ENCODE measurements around the gene DNAAF5.

The DNAAF5 gene

DNA sequence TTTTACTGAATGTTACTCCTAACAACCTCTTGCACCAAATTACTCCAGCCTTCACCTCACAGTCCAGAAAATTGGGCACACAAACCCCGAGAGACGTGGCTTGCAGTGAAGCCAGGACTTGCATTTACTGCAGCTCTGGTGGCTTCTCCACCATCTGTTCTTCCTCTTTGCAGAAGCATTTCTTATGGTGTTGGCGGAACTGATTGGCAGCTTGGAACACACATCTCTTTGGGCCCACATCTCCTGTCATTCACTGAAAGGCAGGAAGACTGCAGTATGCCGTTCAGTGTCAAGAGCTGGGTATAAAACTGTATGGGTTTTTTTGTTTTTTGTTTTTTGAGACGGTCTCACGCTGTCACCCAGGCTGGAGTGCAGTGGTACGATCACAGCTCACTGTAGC is 38.9 kb downstream of the DNAAF5 start:
- no peaks in the 10 kb centered on the region for H3K27me3 ChIP-seq (ENCODE audit: insufficient read depth, low read length, poor library complexity)
- peaks cover 7% of the 10 kb centered on the region for H3K36me3 ChIP-seq (ENCODE audit: control insufficient read depth, insufficient read depth, low read length)
- no peak overlapping the region for H2AK5ac ChIP-seq (ENCODE audit: low read length)
- H4K8ac ChIP-seq (ENCODE audit: low read depth, low read length): no peak overlapping the region
- H2BK120ac ChIP-seq (ENCODE audit: low read depth, low read length): no peak overlapping the region
- WGBS (ENCODE audit: extremely low coverage, insufficient coverage, low lambda C conversion rate): no CpG with 5 or more reads among the region's 7 CpGs
- H3K4me3 ChIP-seq (ENCODE audit: low read length): no peak overlapping the region
- DNase-seq: no peak
- no peak overlapping the region for H2BK15ac ChIP-seq (replicated peaks; ENCODE audit: low read depth)
- no peak overlapping the region for H3K27ac ChIP-seq (ENCODE audit: low read depth, low read length)
- no peak overlapping the region for H4K5ac ChIP-seq (ENCODE audit: low read length)
- H2BK5ac ChIP-seq (ENCODE audit: low read length): no peak overlapping the region
- H3K23ac ChIP-seq (ENCODE audit: low read length): no peak overlapping the region
- H3K79me1 ChIP-seq (ENCODE audit: low read length): no peaks in the 10 kb centered on the region
- H3K18ac ChIP-seq (ENCODE audit: low read length): no peak overlapping the region
- no peak overlapping the region for H3K4me2 ChIP-seq (ENCODE audit: low read length)
- no peak overlapping the region for H3K56ac ChIP-seq (ENCODE audit: low read length)
- H3K9ac ChIP-seq (ENCODE audit: low read length): no peak overlapping the region
- no peak overlapping the region for H3K4ac ChIP-seq (ENCODE audit: low read depth, low read length)
- H3K4me1 ChIP-seq (ENCODE audit: control insufficient read depth, low read depth, low read length): no peaks in the 10 kb centered on the region
- no peaks in the 10 kb centered on the region for H3K79me2 ChIP-seq (ENCODE audit: control insufficient read depth, insufficient read depth, low read length)

DNA sequence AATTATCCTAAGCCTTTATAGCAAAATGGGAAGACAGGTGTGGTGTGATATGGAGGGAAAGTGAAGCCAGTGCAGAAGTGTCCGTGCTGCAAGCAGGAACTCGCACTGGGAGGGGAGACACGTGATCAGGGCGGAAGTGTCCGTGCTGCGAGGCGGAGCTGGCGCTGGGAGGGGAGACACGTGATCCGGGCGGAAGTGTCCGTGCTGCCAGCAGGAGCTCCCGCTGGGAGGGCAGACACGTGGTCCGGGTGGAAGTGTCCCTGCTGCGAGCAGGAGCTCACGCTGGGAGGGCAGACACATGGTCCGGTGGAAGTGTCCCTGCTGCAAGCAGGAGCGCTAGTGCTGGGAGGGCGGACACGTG is 41.1 kb downstream of the DNAAF5 start:
- Histone ChIP-seq H3K27ac (ENCODE audit: low read depth, low read length) (no peak overlapping the region), H3K9ac (ENCODE audit: low read length) (no peak overlapping the region), H2BK120ac (ENCODE audit: low read depth, low read length) (no peak overlapping the region), H3K4me3 (ENCODE audit: low read length) (no peak overlapping the region), H4K5ac (ENCODE audit: low read length) (no peak overlapping the region), H3K56ac (ENCODE audit: low read length) (no peak overlapping the region), H3K27me3 (ENCODE audit: insufficient read depth, low read length, poor library complexity) (no peaks in the 10 kb centered on the region), H2BK15ac (replicated peaks; ENCODE audit: low read depth) (no peak overlapping the region), H2AK5ac (ENCODE audit: low read length) (no peak overlapping the region), H3K23ac (ENCODE audit: low read length) (no peak overlapping the region), H3K4me2 (ENCODE audit: low read length) (no peak overlapping the region), H3K18ac (ENCODE audit: low read length) (no peak overlapping the region), H2BK5ac (ENCODE audit: low read length) (no peak overlapping the region), H3K36me3 (ENCODE audit: control insufficient read depth, insufficient read depth, low read length) (peaks cover 6% of the 10 kb centered on the region), H3K4me1 (ENCODE audit: control insufficient read depth, low read depth, low read length) (no peaks in the 10 kb centered on the region), H4K8ac (ENCODE audit: low read depth, low read length) (no peak overlapping the region), H3K79me2 (ENCODE audit: control insufficient read depth, insufficient read depth, low read length) (no peaks in the 10 kb centered on the region), H3K79me1 (ENCODE audit: low read length) (no peaks in the 10 kb centered on the region), H3K4ac (ENCODE audit: low read depth, low read length) (no peak overlapping the region)
- DNase-seq: no peak
- no CpG with 5 or more reads among the region's 21 CpGs for WGBS (ENCODE audit: extremely low coverage, insufficient coverage, low lambda C conversion rate)

DNA sequence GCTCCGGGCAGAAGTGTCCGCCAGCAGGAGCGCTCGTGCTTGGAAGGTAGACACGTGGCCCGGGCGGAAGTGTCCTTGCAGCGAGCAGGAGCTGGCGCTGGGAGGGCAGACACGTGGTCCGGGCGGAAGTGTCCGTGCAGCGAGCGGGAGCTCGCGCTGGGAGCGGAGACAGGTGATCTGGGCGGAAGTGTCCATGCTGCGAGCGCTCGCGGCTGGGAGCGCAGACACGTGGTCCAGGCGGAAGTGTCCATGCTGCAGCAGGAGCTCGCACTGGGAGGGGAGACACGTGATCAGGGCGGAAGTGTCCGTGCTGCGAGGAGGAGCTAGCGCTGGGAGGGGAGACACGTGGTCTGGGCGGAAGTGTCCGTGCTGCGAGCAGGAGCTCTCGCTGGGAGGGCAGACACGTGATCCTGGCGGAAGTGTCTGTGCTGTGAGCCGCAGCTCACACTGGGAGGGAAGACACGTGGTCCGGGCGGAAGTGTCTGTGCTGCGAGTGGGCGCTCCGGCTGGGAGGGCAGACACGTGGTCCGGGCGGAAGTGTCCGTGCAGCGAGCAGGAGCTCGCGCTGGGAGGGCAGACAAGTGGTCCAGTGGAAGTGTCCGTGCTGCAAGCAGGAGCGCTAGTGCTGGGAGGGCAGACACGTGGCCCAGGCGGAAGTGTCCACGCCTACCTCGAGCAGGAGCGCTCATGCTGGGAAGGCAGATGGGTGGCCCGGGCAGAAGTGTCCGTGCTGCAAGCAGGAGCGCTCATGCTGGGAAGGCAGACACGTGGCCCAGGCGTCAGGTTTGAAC is 41.6 kb downstream of the DNAAF5 start:
- H3K36me3 ChIP-seq (ENCODE audit: control insufficient read depth, insufficient read depth, low read length): peaks cover 6% of the 10 kb centered on the region
- H3K4me1 ChIP-seq (ENCODE audit: control insufficient read depth, low read depth, low read length): no peaks in the 10 kb centered on the region
- no peak for DNase-seq

DNA sequence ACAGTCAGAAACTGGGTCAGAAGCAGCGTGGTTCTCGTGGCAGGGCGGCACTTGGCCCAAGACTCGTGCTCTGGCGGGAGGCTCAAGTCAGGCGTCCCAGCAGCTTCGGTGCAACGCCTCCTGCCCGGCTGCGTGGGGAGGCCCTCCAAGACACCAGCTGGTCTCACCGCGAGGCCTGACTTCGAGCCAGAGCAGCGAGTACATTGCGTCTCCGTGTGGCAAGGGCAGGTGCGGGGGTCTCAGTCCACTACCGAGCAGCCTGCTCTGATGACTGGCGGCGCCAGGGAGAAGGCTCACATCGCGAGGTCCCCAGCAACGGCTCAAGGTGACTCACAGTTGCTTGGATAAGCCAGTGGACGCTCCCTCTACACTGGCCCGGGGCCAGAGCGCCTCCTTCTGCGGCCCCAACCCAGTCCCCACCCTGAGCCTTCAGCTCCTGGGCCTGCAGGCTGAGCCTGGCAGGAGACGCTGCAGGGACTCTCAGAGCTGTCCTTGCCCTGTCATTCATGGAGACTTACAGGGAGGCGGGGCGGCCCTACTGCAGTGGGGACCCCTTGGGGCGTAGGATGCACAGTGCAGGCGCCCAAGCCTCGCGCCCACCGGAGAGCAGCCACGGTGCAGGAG is 42.5 kb downstream of the DNAAF5 start:
- Histone ChIP-seq H3K27me3 (ENCODE audit: insufficient read depth, low read length, poor library complexity) (no peaks in the 10 kb centered on the region), H2BK15ac (replicated peaks; ENCODE audit: low read depth) (no peak overlapping the region), H2AK5ac (ENCODE audit: low read length) (no peak overlapping the region), H3K4me1 (ENCODE audit: control insufficient read depth, low read depth, low read length) (no peaks in the 10 kb centered on the region), H3K27ac (ENCODE audit: low read depth, low read length) (no peak overlapping the region), H2BK5ac (ENCODE audit: low read length) (no peak overlapping the region), H3K36me3 (ENCODE audit: control insufficient read depth, insufficient read depth, low read length) (peaks cover 3% of the 10 kb centered on the region), H3K4ac (ENCODE audit: low read depth, low read length) (no peak overlapping the region), H3K9ac (ENCODE audit: low read length) (no peak overlapping the region), H4K8ac (ENCODE audit: low read depth, low read length) (no peak overlapping the region), H3K23ac (ENCODE audit: low read length) (no peak overlapping the region), H3K79me1 (ENCODE audit: low read length) (no peaks in the 10 kb centered on the region), H3K18ac (ENCODE audit: low read length) (no peak overlapping the region), H3K79me2 (ENCODE audit: control insufficient read depth, insufficient read depth, low read length) (no peaks in the 10 kb centered on the region), H3K4me3 (ENCODE audit: low read length) (no peak overlapping the region), H4K5ac (ENCODE audit: low read length) (no peak overlapping the region), H3K4me2 (ENCODE audit: low read length) (no peak overlapping the region), H2BK120ac (ENCODE audit: low read depth, low read length) (no peak overlapping the region), H3K56ac (ENCODE audit: low read length) (no peak overlapping the region)
- peak; percentile 31 for DNase-seq
- no CpG with 5 or more reads among the region's 36 CpGs for WGBS (ENCODE audit: extremely low coverage, insufficient coverage, low lambda C conversion rate)

More for the DNA sequence above, 41.6 kb downstream of the DNAAF5 start:
- Histone ChIP-seq H3K9ac (ENCODE audit: low read length) (no peak overlapping the region), H3K79me2 (ENCODE audit: control insufficient read depth, insufficient read depth, low read length) (no peaks in the 10 kb centered on the region), H3K4me3 (ENCODE audit: low read length) (no peak overlapping the region), H3K56ac (ENCODE audit: low read length) (no peak overlapping the region), H4K5ac (ENCODE audit: low read length) (no peak overlapping the region), H3K79me1 (ENCODE audit: low read length) (no peaks in the 10 kb centered on the region), H2BK5ac (ENCODE audit: low read length) (no peak overlapping the region), H2BK15ac (replicated peaks; ENCODE audit: low read depth) (no peak overlapping the region), H3K27ac (ENCODE audit: low read depth, low read length) (no peak overlapping the region), H2AK5ac (ENCODE audit: low read length) (no peak overlapping the region), H3K23ac (ENCODE audit: low read length) (no peak overlapping the region), H3K4ac (ENCODE audit: low read depth, low read length) (no peak overlapping the region), H3K4me2 (ENCODE audit: low read length) (no peak overlapping the region), H2BK120ac (ENCODE audit: low read depth, low read length) (no peak overlapping the region), H3K27me3 (ENCODE audit: insufficient read depth, low read length, poor library complexity) (no peaks in the 10 kb centered on the region), H4K8ac (ENCODE audit: low read depth, low read length) (no peak overlapping the region), H3K18ac (ENCODE audit: low read length) (no peak overlapping the region)
- no CpG with 5 or more reads among the region's 65 CpGs for WGBS (ENCODE audit: extremely low coverage, insufficient coverage, low lambda C conversion rate)

DNA sequence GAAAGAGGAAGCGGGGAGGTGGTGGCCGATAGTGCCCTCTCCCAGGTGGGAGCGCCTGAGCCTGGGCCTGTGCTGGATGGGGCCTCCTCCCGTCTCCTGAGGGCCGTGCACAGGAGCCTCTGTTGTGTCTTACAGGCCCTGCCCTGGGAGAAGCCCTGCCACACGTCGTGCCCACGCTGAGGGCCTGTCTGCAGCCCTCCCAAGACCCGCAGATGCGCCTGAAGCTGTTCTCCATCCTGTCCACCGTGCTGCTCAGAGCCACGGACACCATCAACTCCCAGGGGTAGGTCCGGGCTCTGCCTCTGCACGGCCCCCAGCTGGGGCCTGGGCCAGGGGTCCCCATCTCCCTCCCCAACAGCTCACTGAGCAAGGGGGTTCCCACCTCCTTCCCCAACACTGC is 43.8 kb downstream of the DNAAF5 start:
- Histone ChIP-seq H3K4me1 (ENCODE audit: control insufficient read depth, low read depth, low read length) (no peaks in the 10 kb centered on the region), H3K4me2 (ENCODE audit: low read length) (no peak overlapping the region), H3K23ac (ENCODE audit: low read length) (no peak overlapping the region), H3K4ac (ENCODE audit: low read depth, low read length) (no peak overlapping the region), H4K5ac (ENCODE audit: low read length) (no peak overlapping the region), H3K4me3 (ENCODE audit: low read length) (no peak overlapping the region), H3K56ac (ENCODE audit: low read length) (no peak overlapping the region), H2BK15ac (replicated peaks; ENCODE audit: low read depth) (no peak overlapping the region), H2BK5ac (ENCODE audit: low read length) (no peak overlapping the region), H3K36me3 (ENCODE audit: control insufficient read depth, insufficient read depth, low read length) (no peaks in the 10 kb centered on the region), H3K9ac (ENCODE audit: low read length) (no peak overlapping the region), H4K8ac (ENCODE audit: low read depth, low read length) (no peak overlapping the region), H3K79me1 (ENCODE audit: low read length) (no peaks in the 10 kb centered on the region), H2AK5ac (ENCODE audit: low read length) (no peak overlapping the region), H3K27me3 (ENCODE audit: insufficient read depth, low read length, poor library complexity) (no peaks in the 10 kb centered on the region), H3K79me2 (ENCODE audit: control insufficient read depth, insufficient read depth, low read length) (no peaks in the 10 kb centered on the region), H2BK120ac (ENCODE audit: low read depth, low read length) (no peak overlapping the region), H3K18ac (ENCODE audit: low read length) (no peak overlapping the region), H3K27ac (ENCODE audit: low read depth, low read length) (no peak overlapping the region)
- no CpG with 5 or more reads among the region's 14 CpGs for WGBS (ENCODE audit: extremely low coverage, insufficient coverage, low lambda C conversion rate)
- DNase-seq: no peak

All from mesendoderm (in vitro differentiated cells).